Spinal cord (tissue), 10 donors: ENCODE data around the gene SEMA5A. TPM values are rescaled to one million over a fixed set of nuclear protein-coding genes. Genes with fewer than 3 reads are reported as not detected.

Experiments
- DNase-seq, 6 donors: peaks; one replicate each; pipeline versions ENCODE4 v3.0.0 to v3.0.0-alpha.2; 2013 to 2015; ENCODE audit warnings: low spot score in 6 of 6, low read depth in 4 of 6
- H3K27ac ChIP-seq: one replicate; pipeline ENCODE4 v1.5.1; 2013; ENCODE audit warnings: low read depth, low read length, control low read depth
- H3K27me3 ChIP-seq: one replicate; pipeline ENCODE4 v1.6.1; 2013; ENCODE audit warnings: low read length; ENCODE audit not compliant: control insufficient read depth, insufficient read depth
- H3K36me3 ChIP-seq: one replicate; pipeline ENCODE4 v1.6.1; 2013; ENCODE audit warnings: low read length; ENCODE audit not compliant: control insufficient read depth, insufficient read depth
- H3K4me1 ChIP-seq: one replicate; pipeline ENCODE4 v1.6.1; 2013; ENCODE audit warnings: low read length; ENCODE audit not compliant: control insufficient read depth, insufficient read depth
- H3K4me3 ChIP-seq: one replicate; pipeline ENCODE4 v1.5.1; 2013; ENCODE audit warnings: low read depth, low read length, control low read depth
- H3K9me3 ChIP-seq: one replicate; pipeline ENCODE4 v1.6.1; 2013; ENCODE audit warnings: low read length; ENCODE audit not compliant: control insufficient read depth, insufficient read depth
- WGBS: methylation state at CpG from one replicate; pipeline ENCODE4 v1.1.5; 2013; ENCODE audit warnings: missing lambda C conversion rate; ENCODE audit not compliant: insufficient coverage; 5-methylcytosine and 5-hydroxymethylcytosine counted together
- polyA plus RNA-seq, 2 donors: library from polyadenylated mRNA; unstranded; fragments of 120-200 nt; gene quantifications; one replicate each; pipeline ENCODE4 v1.2.1, GENCODE V29; 2013; ENCODE audit not compliant: insufficient read length in 2 of 2
- total RNA-seq, 2 donors: library from RNA; depleted of rRNA in 1 of 2; stranded (reverse); fragments of 120-200 nt in 1 of 2; fragments of >200 nt in 1 of 2; gene quantifications; one replicate each; pipeline versions ENCODE4 v1.2.3 to v1.2.4, GENCODE V29; 2013 to 2014
- donor health status: healthy.

Gene SEMA5A
- total and polyA plus RNA-seq, 4 donors = 35.2 to 70.7 (median 59.3) TPM

- H3K9me3 ChIP-seq = no peaks in the 10 kb centered on the region
- H3K27me3 ChIP-seq = no peaks in the 10 kb centered on the region
- H3K4me3 ChIP-seq = no peak overlapping the region
- WGBS = 73% methylated on average over 2 of the region's 3 CpGs
- H3K36me3 ChIP-seq = no peaks in the 10 kb centered on the region
- no peak overlapping the region for H3K27ac ChIP-seq
- no peaks in the 10 kb centered on the region for H3K4me1 ChIP-seq
- no peak for DNase-seq
Measured at GRCh38 chr5:9483243-9483642, 62.6 kb downstream of the SEMA5A start.

- 50% methylated on average over 1 of the region's 2 CpGs for WGBS
- Histone ChIP-seq H3K4me3 (no peak overlapping the region), H3K27me3 (no peaks in the 10 kb centered on the region), H3K36me3 (no peaks in the 10 kb centered on the region), H3K9me3 (peaks cover 4% of the 10 kb centered on the region), H3K4me1 (no peaks in the 10 kb centered on the region), H3K27ac (no peak overlapping the region)
- no peak for DNase-seq
Measured at GRCh38 chr5:9482381-9482780, 63.5 kb downstream of the SEMA5A start.

- no CpG with 5 or more reads among the region's 3 CpGs for WGBS
Measured at GRCh38 chr5:9480499-9480898, 65.4 kb downstream of the SEMA5A start.

GRCh38 chr5:9479990-9480389 is 65.9 kb downstream of the SEMA5A start:
- 82% methylated on average over 1 of the region's 3 CpGs for WGBS
- H3K9me3 ChIP-seq = peaks cover 5% of the 10 kb centered on the region
- H3K4me1 ChIP-seq = no peaks in the 10 kb centered on the region
- no peaks in the 10 kb centered on the region for H3K27me3 ChIP-seq
- no peak overlapping the region for H3K4me3 ChIP-seq
- H3K27ac ChIP-seq = no peak overlapping the region
- DNase-seq = no peak
- no peaks in the 10 kb centered on the region for H3K36me3 ChIP-seq

More at GRCh38 chr5:9480499-9480898, 65.4 kb downstream of the SEMA5A start:
- H3K9me3 ChIP-seq = peaks cover 5% of the 10 kb centered on the region
- no peaks in the 10 kb centered on the region for H3K27me3 ChIP-seq
- no peaks in the 10 kb centered on the region for H3K4me1 ChIP-seq
- peak in 1 of 6 donors; percentile 42 for DNase-seq
- no peak overlapping the region for H3K4me3 ChIP-seq
- no peak overlapping the region for H3K27ac ChIP-seq
- no peaks in the 10 kb centered on the region for H3K36me3 ChIP-seq

- H3K4me1 ChIP-seq = no peaks in the 10 kb centered on the region
- H3K36me3 ChIP-seq = no peaks in the 10 kb centered on the region
- no peak for DNase-seq
- H3K9me3 ChIP-seq = peaks cover 5% of the 10 kb centered on the region
- no peak overlapping the region for H3K4me3 ChIP-seq
- no peak overlapping the region for H3K27ac ChIP-seq
- WGBS = no CpG with 5 or more reads among the region's 7 CpGs
- H3K27me3 ChIP-seq = no peaks in the 10 kb centered on the region
Measured at GRCh38 chr5:9479361-9479760, 66.5 kb downstream of the SEMA5A start.

- Histone ChIP-seq H3K4me1 (no peaks in the 10 kb centered on the region), H3K36me3 (no peaks in the 10 kb centered on the region), H3K27ac (no peak overlapping the region), H3K27me3 (no peaks in the 10 kb centered on the region), H3K4me3 (no peak overlapping the region), H3K9me3 (peaks cover 5% of the 10 kb centered on the region)
- no peak for DNase-seq
- WGBS = 83% methylated on average over 1 of the region's 2 CpGs
Measured at GRCh38 chr5:9477537-9477936, 68.3 kb downstream of the SEMA5A start.

- DNase-seq = peak in 1 of 6 donors; percentile 21
Measured at GRCh38 chr5:9474219-9475002, 71.5 kb downstream of the SEMA5A start.

GRCh38 chr5:9473624-9474023 is 72.3 kb downstream of the SEMA5A start:
- no peak overlapping the region for H3K27ac ChIP-seq
- 82% methylated on average over 2 of the region's 2 CpGs for WGBS
- no peak overlapping the region for H3K4me3 ChIP-seq
- H3K9me3 ChIP-seq = peaks cover 5% of the 10 kb centered on the region
- H3K4me1 ChIP-seq = no peaks in the 10 kb centered on the region
- DNase-seq = no peak
- H3K27me3 ChIP-seq = no peaks in the 10 kb centered on the region
- H3K36me3 ChIP-seq = no peaks in the 10 kb centered on the region

More at GRCh38 chr5:9474219-9475002, 71.5 kb downstream of the SEMA5A start:
- Histone ChIP-seq H3K27ac (no peak overlapping the region), H3K4me3 (no peak overlapping the region), H3K4me1 (no peaks in the 10 kb centered on the region), H3K9me3 (peaks cover 5% of the 10 kb centered on the region), H3K27me3 (no peaks in the 10 kb centered on the region), H3K36me3 (no peaks in the 10 kb centered on the region)
- whole genome bisulfite sequencing = 83% methylated on average over 4 of the region's 10 CpGs

- peaks cover 2% of the 10 kb centered on the region for H3K36me3 ChIP-seq
- H3K27me3 ChIP-seq = no peaks in the 10 kb centered on the region
- peaks cover 5% of the 10 kb centered on the region for H3K4me1 ChIP-seq
- DNase-seq = no peak
- H3K4me3 ChIP-seq = no peak overlapping the region
- no peak overlapping the region for H3K27ac ChIP-seq
- H3K9me3 ChIP-seq = no peaks in the 10 kb centered on the region
- 100% methylated on average over 1 of the region's 1 CpG for WGBS
Measured at GRCh38 chr5:9470410-9470809, 75.5 kb downstream of the SEMA5A start.

- no peak overlapping the region for H3K4me3 ChIP-seq
- peak in 2 of 6 donors; percentile 20 to 35 for DNase-seq
- H3K4me1 ChIP-seq = peaks cover 9% of the 10 kb centered on the region
- no peaks in the 10 kb centered on the region for H3K27me3 ChIP-seq
- no peaks in the 10 kb centered on the region for H3K9me3 ChIP-seq
- WGBS = 58% methylated on average over 2 of the region's 4 CpGs
- H3K36me3 ChIP-seq = peaks cover 2% of the 10 kb centered on the region
- no peak overlapping the region for H3K27ac ChIP-seq
Measured at GRCh38 chr5:9468060-9468388, 77.9 kb downstream of the SEMA5A start.
